SW 1271 (cell line): ENCODE measurements around the gene HAO1.

Source experiments
- DNase-seq, 2 experiments: peaks; one replicate each; lab custom pipeline; 2025; lab: John Stamatoyannopoulos, UW

Gene HAO1

DNA sequence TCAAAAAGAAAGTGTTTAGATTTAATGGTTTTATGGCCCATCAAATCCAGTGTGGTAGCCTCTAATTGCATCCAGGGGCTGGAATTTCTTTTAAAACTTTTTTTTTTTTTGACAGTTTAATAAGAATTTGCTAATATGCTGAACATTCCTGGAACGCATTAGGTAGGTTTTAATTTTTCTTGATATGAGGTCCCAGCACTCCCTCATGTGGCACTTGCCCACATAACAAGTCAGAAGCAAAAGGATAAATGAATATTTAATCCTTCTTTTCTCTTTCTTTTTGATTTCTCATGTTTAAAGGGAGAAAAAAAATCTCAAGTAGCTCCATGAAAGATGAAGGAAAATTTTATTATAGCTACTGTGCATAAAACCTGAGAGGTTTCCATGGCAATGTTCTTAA is 13.5 kb downstream of the HAO1 start:
- peak in 1 of 2 experiments; percentile 27 for DNase-seq

- DNase-seq, result no peak
These were observed 13.9 kb downstream of the HAO1 start for GRCh38 chr20:7926323-7926722.

- peak; percentile 60 to 84 for DNase-seq
These were observed 15.6 kb downstream of the HAO1 start for GRCh38 chr20:7924692-7925091.

DNA sequence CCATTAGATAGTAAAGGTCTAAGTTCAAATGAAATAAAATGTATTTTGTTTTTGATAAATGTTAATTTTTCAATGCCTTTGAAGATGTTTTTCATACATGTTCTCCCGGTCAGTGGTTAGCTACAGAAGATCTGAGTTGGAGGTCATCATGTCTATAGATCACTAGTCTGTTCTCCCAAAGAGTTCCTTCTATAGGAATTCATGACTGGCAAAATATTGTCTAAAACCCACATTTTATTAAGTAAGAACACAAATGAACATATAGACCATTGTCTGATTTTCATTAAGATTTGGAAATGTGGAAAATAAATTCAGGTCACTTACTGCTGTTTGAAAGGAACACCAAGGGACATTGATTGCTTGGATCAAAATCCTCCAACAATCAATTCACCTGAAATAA is 23.6 kb downstream of the HAO1 start:
- DNase-seq, result no peak

GRCh38 chr20:7912551-7912950 is 27.7 kb downstream of the HAO1 start:
- no peak for DNase-seq

- no peak for DNase-seq
These were observed 28.5 kb downstream of the HAO1 start for GRCh38 chr20:7911586-7912330.

DNA sequence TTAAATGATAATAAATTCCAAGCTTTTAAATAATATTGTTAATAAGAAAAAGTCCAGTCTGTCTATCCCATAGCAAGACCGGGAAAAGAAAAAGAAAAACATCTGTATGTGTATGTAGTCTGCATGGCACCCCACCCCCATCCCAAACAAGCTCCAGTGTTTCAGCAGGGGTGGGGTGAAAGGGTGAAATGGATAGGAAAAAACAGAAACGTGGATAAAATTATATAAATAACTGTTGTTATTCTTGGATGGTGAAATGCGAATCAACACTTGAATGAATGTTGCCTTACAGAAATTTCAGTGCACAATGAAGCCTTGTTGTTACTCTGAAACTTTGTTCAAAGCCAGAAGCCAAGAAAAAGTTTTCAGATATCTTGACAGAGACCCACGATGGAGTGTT is 31.4 kb downstream of the HAO1 start:
- DNase-seq, result no peak

DNA sequence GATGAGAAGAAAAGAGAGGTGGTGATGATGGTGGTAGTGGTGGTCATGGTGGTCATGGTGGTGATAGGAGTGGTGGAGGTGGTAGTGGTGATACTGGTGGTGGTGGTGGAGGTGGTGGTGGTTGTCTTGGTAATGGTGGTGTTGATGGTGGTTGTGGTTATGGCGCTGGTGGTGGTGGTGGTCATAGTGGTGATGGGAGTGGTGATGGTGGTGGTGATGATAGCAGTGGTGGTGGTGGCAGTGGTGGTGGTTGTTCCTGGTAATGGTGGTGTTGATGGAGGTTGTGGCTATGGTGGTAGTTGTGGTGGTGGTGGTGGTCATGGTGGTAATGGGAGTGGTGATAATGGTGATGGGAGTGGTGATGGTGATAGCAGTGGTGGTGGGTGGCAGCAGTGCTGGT is 36.8 kb downstream of the HAO1 start:
- no peak for DNase-seq

- DNase-seq, result no peak
These were observed 37.4 kb downstream of the HAO1 start for GRCh38 chr20:7902879-7903278.

DNA sequence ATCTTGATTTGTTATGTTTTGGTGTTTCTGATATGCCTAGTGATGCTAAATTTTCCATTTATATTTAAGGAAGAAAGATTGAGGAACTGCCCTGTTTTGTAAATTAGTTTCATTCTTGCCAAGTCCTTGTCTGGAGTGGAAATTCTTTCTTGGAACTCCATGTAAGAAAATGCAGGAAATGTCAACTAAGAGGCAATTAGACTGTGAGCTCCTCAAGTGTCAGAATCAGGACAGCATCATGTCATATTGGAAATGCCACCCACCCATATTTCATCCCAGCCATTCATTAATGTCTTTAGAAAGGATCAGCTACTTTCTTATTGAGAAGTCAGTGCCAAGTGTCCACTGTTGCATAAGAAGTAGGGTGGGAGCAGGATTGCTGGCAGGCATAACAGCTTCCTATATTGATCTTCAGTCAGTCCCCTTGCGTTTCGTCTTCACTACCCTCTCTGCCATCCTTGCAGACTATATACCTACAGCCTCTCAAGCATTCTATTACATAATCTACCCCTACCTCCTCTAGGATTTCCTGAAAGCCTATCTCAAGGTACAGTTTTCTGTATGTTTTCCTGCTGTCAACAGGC is 42.4 kb downstream of the HAO1 start:
- DNase-seq, result no peak

DNA sequence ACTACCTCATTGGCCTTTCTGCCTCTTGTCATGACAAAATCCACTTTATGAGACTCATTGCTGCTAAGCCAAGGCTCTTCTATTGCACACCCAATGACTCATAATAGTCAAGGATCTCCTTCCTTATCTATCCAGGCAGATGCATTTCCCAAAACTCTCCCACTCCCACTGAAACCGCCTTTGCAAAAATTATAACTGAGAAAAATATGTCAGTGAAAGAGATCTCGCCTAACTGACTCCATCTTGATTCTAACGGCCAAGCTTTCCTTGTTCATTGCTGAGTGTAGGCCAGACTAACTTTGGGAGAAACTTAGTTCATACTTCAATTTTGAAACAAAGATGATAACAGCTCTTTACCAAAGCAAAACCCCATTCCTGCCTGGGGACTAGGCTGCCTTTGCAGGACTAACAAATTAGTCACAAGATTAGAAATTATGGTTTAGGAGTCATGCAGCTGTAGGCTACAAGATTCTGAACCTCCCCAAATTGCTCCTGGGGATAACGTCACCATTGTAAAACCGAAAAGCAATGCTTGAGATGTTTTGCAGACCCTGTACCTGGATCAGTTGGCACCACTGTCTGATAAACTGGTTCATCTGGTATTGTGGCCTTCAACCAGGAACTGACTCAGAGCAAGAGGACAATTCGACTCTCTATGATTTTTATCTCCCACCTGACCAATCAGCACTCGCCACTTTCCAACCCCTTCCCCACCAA is 47.1 kb downstream of the HAO1 start:
- no peak for DNase-seq

DNA sequence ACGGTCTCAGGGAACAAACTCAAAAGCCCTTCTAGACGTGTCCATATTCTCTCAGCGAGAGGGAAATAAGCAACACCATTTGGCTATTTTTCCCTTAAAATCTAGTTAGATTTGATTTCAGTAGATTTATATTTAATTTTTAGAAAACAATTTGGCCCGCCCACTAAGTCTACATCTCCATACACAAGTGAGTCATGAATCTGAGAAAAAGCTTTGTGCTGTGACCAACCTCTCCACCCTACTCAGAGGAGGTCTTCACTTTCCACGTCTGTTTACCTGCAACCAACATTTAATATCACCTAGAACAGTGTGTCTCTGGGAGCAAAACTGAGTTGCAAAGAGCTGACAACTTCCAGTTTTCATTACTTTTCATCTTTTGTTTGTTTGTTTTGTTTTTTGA is 48.6 kb downstream of the HAO1 start:
- DNase-seq, result no peak

DNA sequence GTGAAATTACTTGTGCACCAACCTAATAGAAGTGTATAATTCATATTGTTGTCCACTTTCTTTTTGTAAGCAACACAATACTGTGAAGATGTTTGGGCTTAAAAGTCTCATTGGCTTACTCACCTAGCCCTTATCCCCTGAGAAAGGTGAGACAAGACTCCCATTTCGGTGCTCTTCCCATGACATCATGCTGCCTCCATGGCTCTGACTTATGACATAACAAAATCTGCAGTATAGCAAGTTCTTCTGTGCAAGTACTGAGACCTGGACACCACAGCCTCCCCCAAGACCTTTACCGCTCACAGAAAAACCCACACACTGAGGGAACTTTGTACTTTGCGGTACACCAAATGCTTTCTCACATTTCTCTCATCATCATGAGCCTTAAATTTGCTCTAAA is 50.5 kb downstream of the HAO1 start:
- no peak for DNase-seq

- no peak for DNase-seq
These were observed 56.5 kb downstream of the HAO1 start for GRCh38 chr20:7883741-7884140.

- no peak for DNase-seq
These were observed 56.9 kb downstream of the HAO1 start for GRCh38 chr20:7883309-7883708.

DNA sequence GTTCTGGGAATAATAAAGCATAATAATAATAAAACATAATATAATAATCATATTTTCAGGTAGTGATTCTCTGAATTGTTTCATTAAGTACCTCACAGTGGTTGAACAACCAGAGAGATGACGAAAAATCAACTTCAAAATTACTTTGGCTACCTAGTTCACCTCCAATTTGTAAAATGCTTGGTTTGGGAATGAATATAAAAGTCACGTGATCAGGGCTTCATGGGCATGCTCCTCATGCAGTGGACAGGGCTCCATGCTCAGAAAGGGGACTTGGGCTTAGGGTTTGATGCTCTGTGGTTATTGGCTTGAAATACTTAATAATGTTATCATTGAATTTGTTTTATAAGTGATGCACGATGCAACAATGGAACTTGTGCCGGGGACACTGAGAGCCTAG is 58.2 kb downstream of the HAO1 start:
- no peak for DNase-seq

- no peak for DNase-seq
These were observed 58.7 kb downstream of the HAO1 start for GRCh38 chr20:7881551-7881950.

DNA sequence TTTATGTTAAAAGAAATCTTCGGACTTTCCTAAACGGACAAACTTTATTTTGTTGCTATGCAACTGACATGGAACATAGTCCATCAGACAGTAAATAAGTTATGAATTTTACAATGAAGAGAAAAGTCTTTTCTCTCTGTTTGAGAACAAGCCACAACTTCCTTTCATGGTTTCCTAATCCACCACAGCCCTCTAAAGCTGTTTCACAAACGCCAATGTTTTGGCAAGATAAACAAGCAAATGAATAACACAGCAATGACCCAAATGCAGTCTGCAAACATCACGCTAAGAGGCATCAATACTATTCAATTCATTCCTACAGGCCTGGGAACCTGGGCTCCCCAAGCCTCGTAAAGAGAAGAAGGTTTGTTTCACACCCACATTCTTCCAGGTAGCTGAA is 60.4 kb downstream of the HAO1 start:
- no peak for DNase-seq

GRCh38 chr20:7868108-7868507 is 72.2 kb downstream of the HAO1 start:
- DNase-seq, result no peak

GRCh38 chr20:7866285-7866684 is 74.0 kb downstream of the HAO1 start:
- no peak for DNase-seq

GRCh38 chr20:7859356-7859802 is 80.9 kb downstream of the HAO1 start:
- peak; percentile 39 to 74 for DNase-seq

DNA sequence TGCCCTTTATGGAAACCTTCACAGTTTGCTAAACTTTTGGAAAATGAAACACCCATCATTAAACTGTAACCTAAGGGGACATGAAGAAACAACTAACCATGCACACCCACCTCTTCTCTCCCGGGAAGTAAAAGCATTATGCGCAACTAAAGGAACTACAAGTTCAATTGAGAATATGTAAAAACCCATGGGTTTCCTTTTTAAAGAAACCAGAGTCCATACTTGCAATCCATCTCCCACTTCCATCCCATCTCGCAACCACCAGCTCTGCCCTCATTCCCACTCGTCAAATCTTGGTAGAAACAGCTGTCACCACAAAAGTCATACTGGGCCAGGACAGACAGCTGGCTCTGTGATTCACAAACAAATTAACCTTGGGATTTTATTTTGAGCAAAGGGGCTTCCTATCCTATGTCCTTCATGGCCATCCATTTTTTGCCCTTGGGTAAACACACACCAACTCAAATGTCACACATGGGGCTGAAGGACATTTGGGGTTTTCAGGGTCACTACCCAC is 81.5 kb downstream of the HAO1 start:
- no peak for DNase-seq

DNA sequence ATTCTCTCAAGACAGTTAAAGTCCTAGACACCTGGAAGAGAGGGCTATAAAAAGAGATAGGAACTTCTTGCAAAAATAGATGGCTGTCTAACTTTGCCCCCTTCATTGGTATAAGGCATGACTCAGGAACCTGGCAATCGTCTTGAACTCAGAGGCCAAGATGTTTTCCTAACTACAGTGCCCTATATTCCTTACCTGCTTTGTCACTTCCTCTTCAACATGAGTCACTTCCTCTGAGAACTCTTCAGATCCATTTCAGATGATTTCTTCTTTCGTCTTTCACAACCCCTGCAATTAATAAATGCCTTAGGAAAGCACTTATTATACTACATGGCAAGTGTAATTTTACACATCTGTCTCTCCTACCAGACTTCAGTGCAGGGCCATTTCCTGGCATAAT is 83.5 kb downstream of the HAO1 start:
- DNase-seq, result peak; percentile 70 to 90
